ENCODE data around the gene SEMA6A. TPM values are rescaled to one million over a fixed set of nuclear protein-coding genes. Genes with fewer than 3 reads are reported as not detected.

The SEMA6A gene
- total and polyA plus RNA-seq, 10 of the 15 experiments (the other 5 are each of a cell fraction or from before 2014, with no cell fraction given) = 0.16 to 10.2 (median 1.1) TPM

DNA sequence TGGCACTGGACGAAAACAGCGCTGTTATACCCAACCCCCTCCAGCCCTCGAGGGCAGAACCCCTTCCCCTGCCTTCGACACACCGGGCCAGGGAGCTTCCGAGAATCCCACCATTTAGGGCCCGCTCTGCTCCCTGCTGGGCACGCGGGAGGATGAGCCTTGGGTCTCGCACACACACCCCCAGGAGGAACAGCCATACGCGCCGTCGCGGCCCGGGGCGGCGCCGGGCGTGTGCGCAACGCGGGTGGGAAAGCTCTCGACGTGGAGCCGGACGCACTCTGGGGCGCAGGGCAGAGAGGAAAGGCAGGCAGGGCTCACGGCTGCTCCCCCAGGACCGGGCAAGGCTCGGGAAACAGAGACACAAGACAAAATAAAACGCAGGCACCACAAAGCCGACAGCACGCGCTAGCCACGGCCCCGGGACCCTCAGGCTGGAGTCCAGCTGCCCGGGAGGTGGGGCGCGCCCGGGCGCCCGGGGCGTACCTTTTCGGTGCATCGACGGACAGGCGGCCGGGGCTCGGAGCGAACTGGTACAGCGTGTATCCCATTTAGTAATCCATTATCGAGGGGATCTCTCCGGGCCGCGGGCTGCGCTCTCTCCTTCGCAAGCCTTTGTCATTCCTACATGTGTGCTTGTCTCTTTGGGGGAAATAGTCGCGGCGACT is 789 bp downstream of the SEMA6A start (continued):
- TF ChIP-seq, protein P1, sequence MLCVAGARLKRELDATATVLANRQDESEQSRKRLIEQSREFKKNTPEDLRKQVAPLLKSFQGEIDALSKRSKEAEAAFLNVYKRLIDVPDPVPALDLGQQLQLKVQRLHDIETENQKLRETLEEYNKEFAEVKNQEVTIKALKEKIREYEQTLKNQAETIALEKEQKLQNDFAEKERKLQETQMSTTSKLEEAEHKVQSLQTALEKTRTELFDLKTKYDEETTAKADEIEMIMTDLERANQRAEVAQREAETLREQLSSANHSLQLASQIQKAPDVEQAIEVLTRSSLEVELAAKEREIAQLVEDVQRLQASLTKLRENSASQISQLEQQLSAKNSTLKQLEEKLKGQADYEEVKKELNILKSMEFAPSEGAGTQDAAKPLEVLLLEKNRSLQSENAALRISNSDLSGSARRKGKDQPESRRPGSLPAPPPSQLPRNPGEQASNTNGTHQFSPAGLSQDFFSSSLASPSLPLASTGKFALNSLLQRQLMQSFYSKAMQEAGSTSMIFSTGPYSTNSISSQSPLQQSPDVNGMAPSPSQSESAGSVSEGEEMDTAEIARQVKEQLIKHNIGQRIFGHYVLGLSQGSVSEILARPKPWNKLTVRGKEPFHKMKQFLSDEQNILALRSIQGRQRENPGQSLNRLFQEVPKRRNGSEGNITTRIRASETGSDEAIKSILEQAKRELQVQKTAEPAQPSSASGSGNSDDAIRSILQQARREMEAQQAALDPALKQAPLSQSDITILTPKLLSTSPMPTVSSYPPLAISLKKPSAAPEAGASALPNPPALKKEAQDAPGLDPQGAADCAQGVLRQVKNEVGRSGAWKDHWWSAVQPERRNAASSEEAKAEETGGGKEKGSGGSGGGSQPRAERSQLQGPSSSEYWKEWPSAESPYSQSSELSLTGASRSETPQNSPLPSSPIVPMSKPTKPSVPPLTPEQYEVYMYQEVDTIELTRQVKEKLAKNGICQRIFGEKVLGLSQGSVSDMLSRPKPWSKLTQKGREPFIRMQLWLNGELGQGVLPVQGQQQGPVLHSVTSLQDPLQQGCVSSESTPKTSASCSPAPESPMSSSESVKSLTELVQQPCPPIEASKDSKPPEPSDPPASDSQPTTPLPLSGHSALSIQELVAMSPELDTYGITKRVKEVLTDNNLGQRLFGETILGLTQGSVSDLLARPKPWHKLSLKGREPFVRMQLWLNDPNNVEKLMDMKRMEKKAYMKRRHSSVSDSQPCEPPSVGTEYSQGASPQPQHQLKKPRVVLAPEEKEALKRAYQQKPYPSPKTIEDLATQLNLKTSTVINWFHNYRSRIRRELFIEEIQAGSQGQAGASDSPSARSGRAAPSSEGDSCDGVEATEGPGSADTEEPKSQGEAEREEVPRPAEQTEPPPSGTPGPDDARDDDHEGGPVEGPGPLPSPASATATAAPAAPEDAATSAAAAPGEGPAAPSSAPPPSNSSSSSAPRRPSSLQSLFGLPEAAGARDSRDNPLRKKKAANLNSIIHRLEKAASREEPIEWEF (IDR thresholded peaks at IDR 0.05; ENCODE audit: insufficient replicate concordance, low read depth, low read length) = no peak
- TF ChIP-seq HDAC6 (IDR thresholded peaks at IDR 0.05; ENCODE audit: unreplicated experiment) = peak; percentile 95
- no peak for TF ChIP-seq SIX5 (IDR thresholded peaks at IDR 0.05; ENCODE audit: low read depth, low read length, severe bottlenecking)
- TF ChIP-seq MEF2B (IDR thresholded peaks at IDR 0.05; ENCODE audit: partially characterized antibody, poor library complexity, severe bottlenecking) = no peak
- TF ChIP-seq, protein P2, sequence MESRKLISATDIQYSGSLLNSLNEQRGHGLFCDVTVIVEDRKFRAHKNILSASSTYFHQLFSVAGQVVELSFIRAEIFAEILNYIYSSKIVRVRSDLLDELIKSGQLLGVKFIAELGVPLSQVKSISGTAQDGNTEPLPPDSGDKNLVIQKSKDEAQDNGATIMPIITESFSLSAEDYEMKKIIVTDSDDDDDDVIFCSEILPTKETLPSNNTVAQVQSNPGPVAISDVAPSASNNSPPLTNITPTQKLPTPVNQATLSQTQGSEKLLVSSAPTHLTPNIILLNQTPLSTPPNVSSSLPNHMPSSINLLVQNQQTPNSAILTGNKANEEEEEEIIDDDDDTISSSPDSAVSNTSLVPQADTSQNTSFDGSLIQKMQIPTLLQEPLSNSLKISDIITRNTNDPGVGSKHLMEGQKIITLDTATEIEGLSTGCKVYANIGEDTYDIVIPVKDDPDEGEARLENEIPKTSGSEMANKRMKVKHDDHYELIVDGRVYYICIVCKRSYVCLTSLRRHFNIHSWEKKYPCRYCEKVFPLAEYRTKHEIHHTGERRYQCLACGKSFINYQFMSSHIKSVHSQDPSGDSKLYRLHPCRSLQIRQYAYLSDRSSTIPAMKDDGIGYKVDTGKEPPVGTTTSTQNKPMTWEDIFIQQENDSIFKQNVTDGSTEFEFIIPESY (IDR thresholded peaks at IDR 0.05) = no peak
- TF ChIP-seq IKZF2 (IDR thresholded peaks at IDR 0.05) = no peak
- no peak for TF ChIP-seq WRNIP1 (IDR thresholded peaks at IDR 0.05; ENCODE audit: borderline replicate concordance, low read depth, low read length)
- TF ChIP-seq ZZZ3 (IDR thresholded peaks at IDR 0.05; ENCODE audit: control insufficient read depth, insufficient read length, low read depth) = no peak
- no peak for TF ChIP-seq ZBED1 (IDR thresholded peaks at IDR 0.05; ENCODE audit: borderline replicate concordance)
- no peak for TF ChIP-seq TARDBP (IDR thresholded peaks at IDR 0.05; ENCODE audit: borderline replicate concordance)
- TF ChIP-seq HDAC2 (IDR thresholded peaks at IDR 0.05) = no peak
- TF ChIP-seq NFXL1 (IDR thresholded peaks at IDR 0.05; ENCODE audit: borderline replicate concordance) = no peak
